IPS-18c (cell line): Measurements from ENCODE around the gene PAIP2B.
"Not testable (repeated sequence)": the region's sequence is repeated elsewhere in the genome, so short reads cannot be mapped to it uniquely, and the experiment has no call there.

Experiments
- H3K4me3 ChIP-seq: 2 replicates; pipeline ENCODE4 v1.7.0; 2013; ENCODE audit warnings: low read depth, mild to moderate bottlenecking, low read length, moderate library complexity; ENCODE audit not compliant: insufficient read depth
- H3K9me3 ChIP-seq: one replicate; pipeline ENCODE4 v1.6.1; 2013; ENCODE audit warnings: mild to moderate bottlenecking, low read length, moderate library complexity; ENCODE audit not compliant: control insufficient read depth, insufficient read depth

PAIP2B gene

GRCh38 chr2:71226965-71227560, at the start of gene PAIP2B:
PAIP2B (minus strand) TSS chr2:71227103; CDS start chr2:71202589, 24,514 bp downstream.
- H3K4me3 ChIP-seq, result peak within 1 kb of the TSS; percentile 81

GRCh38 chr2:71275939-71276310, 49.0 kb upstream of the PAIP2B start:
- H3K9me3 ChIP-seq, result peaks cover 2% of the 10 kb centered on the region
- no peak overlapping the region for H3K4me3 ChIP-seq

More at GRCh38 chr2:71226965-71227560, at the start of gene PAIP2B:
- H3K9me3 ChIP-seq, result no peaks in the 10 kb centered on the region

- Histone ChIP-seq H3K9me3 (no peaks in the 10 kb centered on the region), H3K4me3 (no peak overlapping the region)
Observed at GRCh38 chr2:71269511-71270090, 42.7 kb upstream of the PAIP2B start.

GRCh38 chr2:71263386-71263785, 36.5 kb upstream of the PAIP2B start:
- Histone ChIP-seq H3K4me3 (no peak overlapping the region), H3K9me3 (no peaks in the 10 kb centered on the region)

GRCh38 chr2:71261534-71261933, 34.6 kb upstream of the PAIP2B start:
- Histone ChIP-seq H3K4me3 (no peak overlapping the region), H3K9me3 (no peaks in the 10 kb centered on the region)

- H3K4me3 ChIP-seq, result no peak overlapping the region
- H3K9me3 ChIP-seq, result no peaks in the 10 kb centered on the region
Observed at GRCh38 chr2:71256421-71256820, 29.5 kb upstream of the PAIP2B start.

GRCh38 chr2:71254776-71255175, 27.9 kb upstream of the PAIP2B start:
- H3K4me3 ChIP-seq, result no peak overlapping the region
- no peaks in the 10 kb centered on the region for H3K9me3 ChIP-seq

- H3K9me3 ChIP-seq, result no peaks in the 10 kb centered on the region
- H3K4me3 ChIP-seq, result no peak overlapping the region
Observed at GRCh38 chr2:71254078-71254477, 27.2 kb upstream of the PAIP2B start.

GRCh38 chr2:71253476-71253875, 26.6 kb upstream of the PAIP2B start:
- Histone ChIP-seq H3K9me3 (no peaks in the 10 kb centered on the region), H3K4me3 (no peak overlapping the region)

- H3K9me3 ChIP-seq, result no peaks in the 10 kb centered on the region
- no peak overlapping the region for H3K4me3 ChIP-seq
Observed at GRCh38 chr2:71252862-71253261, 26.0 kb upstream of the PAIP2B start.

GRCh38 chr2:71250935-71251334, 24.0 kb upstream of the PAIP2B start:
- H3K9me3 ChIP-seq, result no peaks in the 10 kb centered on the region
- no peak overlapping the region for H3K4me3 ChIP-seq

GRCh38 chr2:71244302-71244660, 17.4 kb upstream of the PAIP2B start:
- peaks cover 2% of the 10 kb centered on the region for H3K9me3 ChIP-seq

GRCh38 chr2:71243634-71244301, 16.9 kb upstream of the PAIP2B start:
- peaks cover 2% of the 10 kb centered on the region for H3K9me3 ChIP-seq
- H3K4me3 ChIP-seq, result no peak overlapping the region

More at GRCh38 chr2:71244302-71244660, 17.4 kb upstream of the PAIP2B start:
- H3K4me3 ChIP-seq, result no peak overlapping the region

- Histone ChIP-seq H3K9me3 (peaks cover 2% of the 10 kb centered on the region), H3K4me3 (no peak overlapping the region)
Observed at GRCh38 chr2:71240794-71241193, 13.9 kb upstream of the PAIP2B start.

GRCh38 chr2:71238089-71238488, 11.2 kb upstream of the PAIP2B start:
- Histone ChIP-seq H3K4me3 (no peak overlapping the region), H3K9me3 (peaks cover 4% of the 10 kb centered on the region)

GRCh38 chr2:71235930-71236587, 9.2 kb upstream of the PAIP2B start:
- Histone ChIP-seq H3K4me3 (no peak overlapping the region), H3K9me3 (peaks cover 2% of the 10 kb centered on the region)

- H3K4me3 ChIP-seq, H3K9me3 ChIP-seq: not testable (repeated sequence)
Observed at GRCh38 chr2:71233072-71233471, 6.2 kb upstream of the PAIP2B start.
